CD14-positive monocyte (primary cell): Measurements from ENCODE around the gene ERFE. TPM values are rescaled to one million over a fixed set of nuclear protein-coding genes. Genes with fewer than 3 reads are reported as not detected.

Source experiments
- DNase-seq, 3 donors: peaks; one replicate each; pipeline ENCODE4 v3.0.0-alpha.2; 2011 to 2022
- H2AFZ ChIP-seq: 2 replicates; pipeline ENCODE4 v1.6.0; 2012; ENCODE audit warnings: mild to moderate bottlenecking, low read depth, low read length, inconsistent platforms; ENCODE audit not compliant: insufficient read depth, poor library complexity, severe bottlenecking
- H3K27ac ChIP-seq, 2 donors: 1 replicate in 1 of 2; 2 replicates in 1 of 2; pipeline ENCODE4 v1.5.1; 2012 to 2013; ENCODE audit warnings: low read length in 2 of 2, control low read depth in 1 of 2, inconsistent platforms in 1 of 2, low read depth in 1 of 2, mild to moderate bottlenecking in 1 of 2
- H3K27me3 ChIP-seq, 2 donors: one replicate each; pipeline versions ENCODE4 v1.6.0 to v1.6.1; 2011 to 2013; ENCODE audit warnings: low read length in 2 of 2; ENCODE audit not compliant: control insufficient read depth in 2 of 2, insufficient read depth in 2 of 2
- H3K36me3 ChIP-seq, 2 donors: replicated peaks in 1 of 2; 1 replicate in 1 of 2; 2 replicates in 1 of 2; pipeline versions ENCODE4 v1.5.1 to v1.6.1; 2012 to 2013; ENCODE audit warnings: low read length in 2 of 2, control low read depth in 1 of 2, inconsistent platforms in 1 of 2, mild to moderate bottlenecking in 1 of 2; ENCODE audit not compliant: insufficient read depth in 2 of 2, control insufficient read depth in 1 of 2
- H3K4me1 ChIP-seq, 2 donors: 1 replicate in 1 of 2; 2 replicates in 1 of 2; pipeline versions ENCODE4 v1.5.1 to v1.6.1; 2012 to 2013; ENCODE audit warnings: low read length in 2 of 2, control low read depth in 1 of 2, inconsistent platforms in 1 of 2, mild to moderate bottlenecking in 1 of 2, moderate library complexity in 1 of 2; ENCODE audit not compliant: insufficient read depth in 2 of 2, control insufficient read depth in 1 of 2
- H3K4me2 ChIP-seq: replicated peaks from 2 replicates; pipeline ENCODE3; 2012; ENCODE audit warnings: low read length, moderate library complexity, mild to moderate bottlenecking; ENCODE audit not compliant: poor library complexity, severe bottlenecking; ENCODE audit errors: extremely low read depth
- H3K4me3 ChIP-seq, 3 experiments: fragments of 200-600 bp in 1 of 3; sonication (generic) in 1 of 3; replicated peaks in 1 of 3; 1 replicate in 2 of 3; 2 replicates in 1 of 3; pipeline ENCODE4 v1.5.1; 2011 to 2013; ENCODE audit warnings: low read length in 3 of 3, mild to moderate bottlenecking in 3 of 3, control low read depth in 2 of 3, low read depth in 2 of 3, inconsistent platforms in 1 of 3, moderate library complexity in 1 of 3
- H3K79me2 ChIP-seq: 2 replicates; pipeline ENCODE4 v1.6.0; 2012; ENCODE audit warnings: mild to moderate bottlenecking, control low read depth, inconsistent platforms, low read length, moderate library complexity; ENCODE audit not compliant: insufficient read depth
- H3K9ac ChIP-seq: 2 replicates; pipeline ENCODE4 v1.6.0; 2017; ENCODE audit warnings: low read length, mild to moderate bottlenecking; ENCODE audit not compliant: insufficient read depth, poor library complexity, severe bottlenecking
- H3K9me3 ChIP-seq, 2 donors: replicated peaks in 1 of 2; 1 replicate in 1 of 2; 2 replicates in 1 of 2; pipeline versions ENCODE4 v1.5.1 to v1.6.1; 2012 to 2013; ENCODE audit warnings: low read length in 2 of 2, control low read depth in 1 of 2; ENCODE audit not compliant: control insufficient read depth in 1 of 2, insufficient read depth in 1 of 2
- H4K20me1 ChIP-seq: 2 replicates; pipeline ENCODE4 v1.6.0; 2012; ENCODE audit warnings: mild to moderate bottlenecking, low read length, control low read depth, moderate library complexity; ENCODE audit not compliant: insufficient read depth
- H3K27ac Mint-ChIP-seq, 7 donors: one replicate each; pipeline ENCODE4 v1.8.0; 2020; ENCODE audit warnings: mild to moderate bottlenecking in 7 of 7, mixed read lengths in 7 of 7, moderate library complexity in 6 of 7, inconsistent platforms in 2 of 7
- H3K27me3 Mint-ChIP-seq, 3 donors: one replicate each; pipeline ENCODE4 v1.8.0; 2021 to 2022; ENCODE audit warnings: low read depth in 3 of 3, mild to moderate bottlenecking in 3 of 3, mixed read lengths in 3 of 3, moderate library complexity in 3 of 3, inconsistent platforms in 1 of 3
- H3K36me3 Mint-ChIP-seq, 2 donors: one replicate each; pipeline ENCODE4 v1.8.0; 2020; ENCODE audit warnings: mixed read lengths in 2 of 2, inconsistent platforms in 1 of 2, mild to moderate bottlenecking in 1 of 2
- H3K4me1 Mint-ChIP-seq: one replicate; pipeline ENCODE4 v1.8.0; 2020; ENCODE audit warnings: mild to moderate bottlenecking, mixed read lengths
- H3K4me3 Mint-ChIP-seq, 2 donors: one replicate each; pipeline ENCODE4 v1.8.0; 2020; ENCODE audit warnings: mild to moderate bottlenecking in 2 of 2, mixed read lengths in 2 of 2, moderate library complexity in 1 of 2
- H3K9me3 Mint-ChIP-seq, 7 donors: one replicate each; pipeline ENCODE4 v1.8.0; 2020 to 2022; ENCODE audit warnings: mixed read lengths in 7 of 7, mild to moderate bottlenecking in 6 of 7, moderate library complexity in 6 of 7, inconsistent platforms in 2 of 7
- WGBS: methylation state at CpG from one replicate; pipeline ENCODE4 v1.1.5; 2013; ENCODE audit warnings: missing lambda C conversion rate; ENCODE audit not compliant: insufficient coverage; 5-methylcytosine and 5-hydroxymethylcytosine counted together
- intact Hi-C, 2 donors: fragments of 100-400 bp; cut with micrococcal nuclease; formaldehyde crosslinking; loops; one replicate each; pipeline versions ENCODE4 v1.15.0 to v1.15.1; 2023
- polyA plus RNA-seq, 3 donors: library from polyadenylated mRNA; depleted of rRNA in 1 of 3; unstranded in 2 of 3; stranded (reverse) in 1 of 3; fragments of 300-500 nt in 2 of 3; fragments of >200 nt in 1 of 3; fragmentation: Illumina TruSeq in 2 of 3; gene quantifications; 1 replicate in 2 of 3; 2 replicates in 1 of 3; pipeline ENCODE4 v1.2.3, GENCODE V29; 2012 to 2021
- TF ChIP-seq, protein P1 (sequence below): fragments of 200-600 bp; IDR thresholded peaks from one replicate; pipeline ENCODE4 v1.8.0; 2022; ENCODE audit warnings: antibody characterized with exemption, mild to moderate bottlenecking

ERFE gene
- polyA plus RNA-seq, 3 donors = not detected

DNA sequence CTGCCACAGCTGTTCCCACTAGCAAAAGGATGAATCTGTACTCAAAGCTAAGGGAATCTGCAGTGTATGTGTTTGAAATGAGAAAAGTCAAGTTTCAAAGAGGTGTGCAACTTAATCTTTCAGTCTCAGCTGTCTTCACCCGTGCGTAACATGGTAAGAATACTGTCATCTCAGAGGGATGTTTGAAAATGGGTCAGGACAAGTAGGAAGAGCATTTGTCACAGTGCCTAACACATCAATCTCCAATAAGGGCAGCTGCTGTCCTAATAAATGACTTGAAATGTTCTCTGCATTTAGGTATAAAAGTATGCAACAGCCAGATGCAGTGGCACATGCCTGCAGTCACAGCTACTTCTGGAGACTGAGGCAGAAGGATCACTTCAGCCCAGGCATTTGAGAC, 31.7 kb downstream of the ERFE start:
- H3K79me2 ChIP-seq = peaks cover 14% of the 10 kb centered on the region
- peaks cover under 1% of the 10 kb centered on the region for H3K4me1 Mint-ChIP-seq

DNA sequence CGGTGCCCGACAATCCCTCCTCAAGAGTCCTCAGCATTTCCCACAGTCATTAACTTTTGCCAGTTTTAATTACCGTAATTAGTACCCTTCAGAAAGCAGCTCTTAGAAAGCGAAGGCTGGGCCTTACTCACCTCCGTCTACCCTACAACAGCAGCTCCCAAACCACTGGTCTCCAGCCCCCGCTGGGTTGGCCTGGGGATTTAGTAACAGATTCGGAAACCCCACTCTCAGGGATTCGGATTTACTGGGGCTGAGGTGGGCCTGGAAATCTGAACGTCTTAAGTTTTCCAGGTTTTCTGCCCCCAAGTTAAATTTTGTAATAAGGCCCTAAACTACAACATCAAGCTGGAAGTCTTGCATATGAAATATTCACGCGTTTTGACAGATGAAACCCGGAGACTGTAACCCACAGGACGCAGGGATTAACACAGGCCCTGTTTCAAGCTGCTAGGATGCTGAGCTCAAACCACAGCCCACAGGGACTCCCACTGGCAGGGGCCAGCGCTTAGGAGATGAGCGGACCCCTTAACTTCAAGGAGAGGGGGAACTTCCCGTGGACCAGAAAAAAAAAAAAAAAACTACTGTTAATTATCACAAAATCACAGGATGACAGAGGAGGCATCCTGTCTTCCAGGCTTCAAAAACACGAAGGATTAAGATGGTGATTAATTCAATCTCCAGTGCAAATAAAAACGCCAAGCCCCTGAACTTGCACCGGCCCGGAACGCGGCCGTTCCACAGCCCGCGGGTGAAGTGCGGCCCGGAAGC, 43.7 kb downstream of the ERFE start:
- Histone ChIP-seq H3K27me3 (peaks cover 0 to 1% of the 10 kb centered on the region in 2 donors), H3K4me1 (peaks cover 25 to 29% of the 10 kb centered on the region in 2 donors), H3K9ac (peak overlapping the region; percentile 94), H3K4me3 (peak overlapping the region; percentile 61 to 81 (median 72)), H3K27ac (peak overlapping the region; percentile 43 to 84), H4K20me1 (peaks cover 53% of the 10 kb centered on the region), H3K36me3 (no peaks in the 10 kb centered on the region), H3K79me2 (peaks cover 56% of the 10 kb centered on the region), H2AFZ (peak overlapping the region; percentile 52), H3K9me3 (no peaks in the 10 kb centered on the region), H3K4me2 (peak overlapping the region; percentile 83)
- Mint-ChIP-seq H3K9me3 (peaks cover 0 to 2% (median 0%) of the 10 kb centered on the region in 7 donors), H3K27ac (peak overlapping the region; percentile 42 to 88 (median 81)), H3K4me1 (peaks cover 42% of the 10 kb centered on the region), H3K36me3 (peaks cover 5 to 6% of the 10 kb centered on the region in 2 donors), H3K27me3 (peaks cover 4 to 6% (median 5%) of the 10 kb centered on the region in 3 donors), H3K4me3 (peak overlapping the region; percentile 85 to 89)
- intact Hi-C loops = loop anchor here (5.0 kb wide), 2 partner anchors 35 to 40 kb away; partner anchors contain the start of gene HES6 (in 1 of the 2)
- WGBS = 17% methylated on average over 22 of the region's 27 CpGs
- DNase-seq = no peak
- TF ChIP-seq, protein P1, sequence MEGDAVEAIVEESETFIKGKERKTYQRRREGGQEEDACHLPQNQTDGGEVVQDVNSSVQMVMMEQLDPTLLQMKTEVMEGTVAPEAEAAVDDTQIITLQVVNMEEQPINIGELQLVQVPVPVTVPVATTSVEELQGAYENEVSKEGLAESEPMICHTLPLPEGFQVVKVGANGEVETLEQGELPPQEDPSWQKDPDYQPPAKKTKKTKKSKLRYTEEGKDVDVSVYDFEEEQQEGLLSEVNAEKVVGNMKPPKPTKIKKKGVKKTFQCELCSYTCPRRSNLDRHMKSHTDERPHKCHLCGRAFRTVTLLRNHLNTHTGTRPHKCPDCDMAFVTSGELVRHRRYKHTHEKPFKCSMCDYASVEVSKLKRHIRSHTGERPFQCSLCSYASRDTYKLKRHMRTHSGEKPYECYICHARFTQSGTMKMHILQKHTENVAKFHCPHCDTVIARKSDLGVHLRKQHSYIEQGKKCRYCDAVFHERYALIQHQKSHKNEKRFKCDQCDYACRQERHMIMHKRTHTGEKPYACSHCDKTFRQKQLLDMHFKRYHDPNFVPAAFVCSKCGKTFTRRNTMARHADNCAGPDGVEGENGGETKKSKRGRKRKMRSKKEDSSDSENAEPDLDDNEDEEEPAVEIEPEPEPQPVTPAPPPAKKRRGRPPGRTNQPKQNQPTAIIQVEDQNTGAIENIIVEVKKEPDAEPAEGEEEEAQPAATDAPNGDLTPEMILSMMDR = no peak

More for the DNA sequence above, 31.7 kb downstream of the ERFE start:
- H3K36me3 ChIP-seq = peaks cover 77 to 95% of the 10 kb centered on the region in 2 donors
- intact Hi-C loops = no loop called here
- no peak overlapping the region for H3K4me3 ChIP-seq
- Mint-ChIP-seq H3K27ac (no peak overlapping the region), H3K4me3 (no peak overlapping the region), H3K27me3 (no peaks in the 10 kb centered on the region), H3K36me3 (peaks cover 82 to 96% of the 10 kb centered on the region in 2 donors), H3K9me3 (no peaks in the 10 kb centered on the region)
- no peak overlapping the region for H2AFZ ChIP-seq
- H3K9me3 ChIP-seq = no peaks in the 10 kb centered on the region
- no peak overlapping the region for H3K27ac ChIP-seq
- no peak overlapping the region for H3K9ac ChIP-seq
- no CpG with 5 or more reads among the region's 2 CpGs for WGBS
- H3K4me2 ChIP-seq = no peak overlapping the region
- H3K4me1 ChIP-seq = no peaks in the 10 kb centered on the region
- H4K20me1 ChIP-seq = peaks cover 24% of the 10 kb centered on the region
- TF ChIP-seq, protein P1 = no peak
- no peaks in the 10 kb centered on the region for H3K27me3 ChIP-seq
- no peak for DNase-seq
